Fibroblast of lung (primary cell): ENCODE data around the gene UBA1. TPM values are rescaled to one million over a fixed set of nuclear protein-coding genes. Genes with fewer than 3 reads are reported as not detected.

Experiments used
- DNase-seq, 2 donors: peaks; one replicate each; pipeline versions ENCODE4 v3.0.0 to v3.0.0-alpha.2; 2010; ENCODE audit warnings: low read depth in 2 of 2
- H2AFZ ChIP-seq: 2 replicates; pipeline ENCODE4 v1.5.1; 2012; ENCODE audit warnings: low read length, control low read depth, inconsistent platforms
- H3K27ac ChIP-seq: 2 replicates; pipeline ENCODE4 v1.5.1; 2011; ENCODE audit warnings: low read length, control low read depth; ENCODE audit not compliant: insufficient read depth
- H3K27me3 ChIP-seq: 2 replicates; pipeline ENCODE4 v1.5.1; 2011; ENCODE audit warnings: mild to moderate bottlenecking, low read length; ENCODE audit not compliant: control insufficient read depth, insufficient read depth
- H3K36me3 ChIP-seq: 2 replicates; pipeline ENCODE4 v1.5.1; 2011; ENCODE audit warnings: low read length; ENCODE audit not compliant: control insufficient read depth, insufficient read depth
- H3K4me1 ChIP-seq: 2 replicates; pipeline ENCODE4 v1.5.1; 2011; ENCODE audit warnings: low read length; ENCODE audit not compliant: control insufficient read depth, insufficient read depth; ENCODE audit errors: extremely low read depth
- H3K4me2 ChIP-seq: 2 replicates; pipeline ENCODE4 v1.5.1; 2011; ENCODE audit warnings: low read length, control low read depth; ENCODE audit not compliant: insufficient read depth; ENCODE audit errors: extremely low read depth
- H3K4me3 ChIP-seq, 4 experiments: fragments of 200-600 bp in 1 of 4; sonication (generic) in 1 of 4; replicated peaks in 1 of 4; 2 replicates each; pipeline ENCODE4 v1.5.1; 2011 to 2016; ENCODE audit warnings: low read length in 4 of 4, low read depth in 3 of 4, mild to moderate bottlenecking in 3 of 4, control low read depth in 2 of 4, inconsistent platforms in 1 of 4, mixed read lengths in 1 of 4; ENCODE audit not compliant: insufficient read depth in 1 of 4; ENCODE audit errors: control extremely low read depth in 1 of 4
- H3K79me2 ChIP-seq: 2 replicates; pipeline ENCODE4 v1.5.1; 2012; ENCODE audit warnings: mild to moderate bottlenecking, low read length, inconsistent platforms; ENCODE audit not compliant: control insufficient read depth, insufficient read depth
- H3K9ac ChIP-seq: 2 replicates; pipeline ENCODE4 v1.5.1; 2011; ENCODE audit warnings: mild to moderate bottlenecking, low read length, control low read depth; ENCODE audit not compliant: insufficient read depth
- H3K9me3 ChIP-seq: 2 replicates; pipeline ENCODE4 v1.5.1; 2012; ENCODE audit warnings: low read depth, low read length; ENCODE audit not compliant: control insufficient read depth, insufficient read depth
- H4K20me1 ChIP-seq: 2 replicates; pipeline ENCODE4 v1.5.1; 2011; ENCODE audit warnings: low read length; ENCODE audit not compliant: control insufficient read depth, insufficient read depth; ENCODE audit errors: extremely low read depth
- CTCF ChIP-seq, 2 donors: IDR thresholded peaks in 1 of 2; conservative IDR thresholded peaks in 1 of 2; 1 replicate in 1 of 2; 2 replicates in 1 of 2; pipeline ENCODE4 v1.5.1; 2011 to 2012; ENCODE audit warnings: low read length in 2 of 2, control low read depth in 1 of 2, inconsistent platforms in 1 of 2, low read depth in 1 of 2, mild to moderate bottlenecking in 1 of 2
- EZH2 ChIP-seq: IDR thresholded peaks from 2 replicates; pipeline ENCODE4 v1.5.1; 2012; ENCODE audit warnings: low read length, control low read depth, mild to moderate bottlenecking; ENCODE audit errors: missing control alignments
- polyA plus RNA-seq, 2 donors: library from polyadenylated mRNA; depleted of rRNA in 1 of 2; stranded (reverse) in 1 of 2; unstranded in 1 of 2; fragments of >200 nt; gene quantifications; 2 replicates each; pipeline ENCODE4 v1.2.1, GENCODE V29; 2011 to 2012; ENCODE audit warnings: missing spikeins in 1 of 2
- total RNA-seq: library from RNA; depleted of rRNA; stranded (reverse); fragments of >200 nt; gene quantifications from 2 replicates; pipeline ENCODE4 v1.2.1, GENCODE V29; 2014

The UBA1 gene
- total and polyA plus RNA-seq, 2 donors (not counting 1 experiment from before 2014, with no cell fraction given) = 135 to 158 TPM

- H3K27me3 ChIP-seq = no peaks in the 10 kb centered on the region
- H3K27ac ChIP-seq = no peak overlapping the region
- no peak for TF ChIP-seq CTCF (conservative IDR thresholded peaks at IDR 0.05 in 1 of 2, IDR thresholded peaks at IDR 0.05 in 1 of 2; ENCODE audit: low read depth in 1 of 2, low read length in 2 of 2)
- peaks cover 10% of the 10 kb centered on the region for H3K79me2 ChIP-seq
- H3K9me3 ChIP-seq = no peaks in the 10 kb centered on the region
- DNase-seq = no peak
- H3K4me3 ChIP-seq = no peak overlapping the region
- H2AFZ ChIP-seq = no peak overlapping the region
- H4K20me1 ChIP-seq = no peaks in the 10 kb centered on the region
- H3K36me3 ChIP-seq = peaks cover 5% of the 10 kb centered on the region
- no peak overlapping the region for H3K4me2 ChIP-seq
- no peaks in the 10 kb centered on the region for H3K4me1 ChIP-seq
- H3K9ac ChIP-seq = no peak overlapping the region
These were observed 24.4 kb upstream of the UBA1 start for GRCh38 chrX:47169273-47169672.

GRCh38 chrX:47169726-47170515 is 23.7 kb upstream of the UBA1 start:
- no peaks in the 10 kb centered on the region for H3K9me3 ChIP-seq

More at GRCh38 chrX:47169726-47170515, 23.7 kb upstream of the UBA1 start:
- Histone ChIP-seq H3K4me1 (no peaks in the 10 kb centered on the region), H3K4me2 (no peak overlapping the region), H3K79me2 (peaks cover 6% of the 10 kb centered on the region), H4K20me1 (no peaks in the 10 kb centered on the region), H3K27ac (no peak overlapping the region), H3K27me3 (no peaks in the 10 kb centered on the region), H3K9ac (no peak overlapping the region), H3K4me3 (no peak overlapping the region), H3K36me3 (peaks cover 5% of the 10 kb centered on the region), H2AFZ (no peak overlapping the region)
- DNase-seq = peak; percentile 39 to 63
- TF ChIP-seq CTCF (conservative IDR thresholded peaks at IDR 0.05 in 1 of 2, IDR thresholded peaks at IDR 0.05 in 1 of 2; ENCODE audit: low read depth in 1 of 2, low read length in 2 of 2) = no peak
- no peak for TF ChIP-seq EZH2
